Measurements from ENCODE around the gene AMT. TPM values are rescaled to one million over a fixed set of nuclear protein-coding genes. Genes with fewer than 3 reads are reported as not detected.

Gene AMT
- total RNA-seq, 1 experiment from 2014 or later = 66.6 TPM

DNA sequence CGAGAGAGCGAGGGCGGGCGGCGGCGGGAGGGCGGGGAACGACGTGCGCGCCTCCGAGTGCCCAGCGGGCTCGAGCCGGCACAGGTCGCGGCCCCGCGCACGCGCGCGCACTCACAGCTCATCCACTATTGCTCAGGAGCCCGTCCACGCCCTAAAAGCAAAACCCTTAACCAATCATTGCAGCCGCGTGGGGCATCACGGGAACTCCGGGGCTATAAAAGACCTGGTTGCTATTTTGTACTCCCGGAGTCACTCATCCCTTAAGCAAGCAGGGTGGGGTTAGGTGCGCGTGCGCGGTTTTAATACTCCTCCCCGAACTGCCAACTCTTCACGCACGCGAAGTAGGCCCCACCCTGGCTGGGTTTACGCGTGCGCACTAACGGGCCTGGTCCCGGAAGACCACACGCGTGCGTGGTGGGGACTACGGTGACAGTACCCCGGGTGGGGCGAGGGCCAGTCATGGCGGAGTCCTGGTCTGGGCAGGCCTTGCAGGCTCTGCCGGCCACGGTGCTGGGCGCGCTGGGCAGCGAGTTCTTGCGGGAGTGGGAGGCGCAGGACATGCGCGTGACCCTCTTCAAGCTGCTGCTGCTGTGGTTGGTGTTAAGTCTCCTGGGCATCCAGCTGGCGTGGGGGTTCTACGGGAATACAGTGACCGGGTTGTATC lies 10.2 kb downstream of the AMT start, which contains the start of the genes RHOA and TCTA (continued):
- TF ChIP-seq FOXP4 (CRISPR knock-in tag; IDR thresholded peaks at IDR 0.05) (no peak), ZNF416 (CRISPR knock-in tag; IDR thresholded peaks at IDR 0.05) (no peak), ARID4B (CRISPR knock-in tag; IDR thresholded peaks at IDR 0.05; ENCODE audit: borderline replicate concordance) (peak; percentile 72), FOXJ3 (CRISPR knock-in tag; IDR thresholded peaks at IDR 0.05; ENCODE audit: borderline replicate concordance) (no peak), TP53 (CRISPR knock-in tag; IDR thresholded peaks at IDR 0.05) (peak; percentile 81; the same call in 1 of the 2 replicates), JAZF1 (CRISPR knock-in tag; IDR thresholded peaks at IDR 0.05) (no peak), ZNF423 (CRISPR knock-in tag; IDR thresholded peaks at IDR 0.05) (no peak), PRDM15 (CRISPR knock-in tag; IDR thresholded peaks at IDR 0.05) (no peak), ZNF219 (CRISPR knock-in tag; IDR thresholded peaks at IDR 0.05; ENCODE audit: borderline replicate concordance) (no peak), ATF3 (CRISPR knock-in tag; conservative IDR thresholded peaks at IDR 0.05) (no peak), KAT7 (CRISPR knock-in tag; IDR thresholded peaks at IDR 0.05; ENCODE audit: borderline replicate concordance) (no peak), ATF1 (CRISPR knock-in tag; IDR thresholded peaks at IDR 0.05) (no peak), NFATC4 (CRISPR knock-in tag; IDR thresholded peaks at IDR 0.05) (no peak), CREB1 (CRISPR knock-in tag; IDR thresholded peaks at IDR 0.05) (no peak), NFE2L1 (CRISPR knock-in tag; IDR thresholded peaks at IDR 0.05) (no peak; the same call in 1 of the 2 replicates), ELF4 (CRISPR knock-in tag; IDR thresholded peaks at IDR 0.05; ENCODE audit: low read depth) (no peak), ZBTB21 (CRISPR knock-in tag; IDR thresholded peaks at IDR 0.05; ENCODE audit: borderline replicate concordance) (no peak), GABPB1 (CRISPR knock-in tag; IDR thresholded peaks at IDR 0.05) (no peak), ERG (CRISPR knock-in tag; IDR thresholded peaks at IDR 0.05) (no peak), SMAD4 (CRISPR knock-in tag; IDR thresholded peaks at IDR 0.05) (no peak)
- TF ChIP-seq, protein P1, sequence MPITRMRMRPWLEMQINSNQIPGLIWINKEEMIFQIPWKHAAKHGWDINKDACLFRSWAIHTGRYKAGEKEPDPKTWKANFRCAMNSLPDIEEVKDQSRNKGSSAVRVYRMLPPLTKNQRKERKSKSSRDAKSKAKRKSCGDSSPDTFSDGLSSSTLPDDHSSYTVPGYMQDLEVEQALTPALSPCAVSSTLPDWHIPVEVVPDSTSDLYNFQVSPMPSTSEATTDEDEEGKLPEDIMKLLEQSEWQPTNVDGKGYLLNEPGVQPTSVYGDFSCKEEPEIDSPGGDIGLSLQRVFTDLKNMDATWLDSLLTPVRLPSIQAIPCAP (CRISPR knock-in tag; IDR thresholded peaks at IDR 0.05) = no peak
- TF ChIP-seq, protein P2, sequence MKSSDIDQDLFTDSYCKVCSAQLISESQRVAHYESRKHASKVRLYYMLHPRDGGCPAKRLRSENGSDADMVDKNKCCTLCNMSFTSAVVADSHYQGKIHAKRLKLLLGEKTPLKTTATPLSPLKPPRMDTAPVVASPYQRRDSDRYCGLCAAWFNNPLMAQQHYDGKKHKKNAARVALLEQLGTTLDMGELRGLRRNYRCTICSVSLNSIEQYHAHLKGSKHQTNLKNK (CRISPR knock-in tag; IDR thresholded peaks at IDR 0.05) = no peak
- TF ChIP-seq, protein P3, sequence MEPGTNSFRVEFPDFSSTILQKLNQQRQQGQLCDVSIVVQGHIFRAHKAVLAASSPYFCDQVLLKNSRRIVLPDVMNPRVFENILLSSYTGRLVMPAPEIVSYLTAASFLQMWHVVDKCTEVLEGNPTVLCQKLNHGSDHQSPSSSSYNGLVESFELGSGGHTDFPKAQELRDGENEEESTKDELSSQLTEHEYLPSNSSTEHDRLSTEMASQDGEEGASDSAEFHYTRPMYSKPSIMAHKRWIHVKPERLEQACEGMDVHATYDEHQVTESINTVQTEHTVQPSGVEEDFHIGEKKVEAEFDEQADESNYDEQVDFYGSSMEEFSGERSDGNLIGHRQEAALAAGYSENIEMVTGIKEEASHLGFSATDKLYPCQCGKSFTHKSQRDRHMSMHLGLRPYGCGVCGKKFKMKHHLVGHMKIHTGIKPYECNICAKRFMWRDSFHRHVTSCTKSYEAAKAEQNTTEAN (CRISPR knock-in tag; IDR thresholded peaks at IDR 0.05) = peak; percentile 60; the same call in 1 of the 2 replicates
- TF ChIP-seq, protein P4, sequence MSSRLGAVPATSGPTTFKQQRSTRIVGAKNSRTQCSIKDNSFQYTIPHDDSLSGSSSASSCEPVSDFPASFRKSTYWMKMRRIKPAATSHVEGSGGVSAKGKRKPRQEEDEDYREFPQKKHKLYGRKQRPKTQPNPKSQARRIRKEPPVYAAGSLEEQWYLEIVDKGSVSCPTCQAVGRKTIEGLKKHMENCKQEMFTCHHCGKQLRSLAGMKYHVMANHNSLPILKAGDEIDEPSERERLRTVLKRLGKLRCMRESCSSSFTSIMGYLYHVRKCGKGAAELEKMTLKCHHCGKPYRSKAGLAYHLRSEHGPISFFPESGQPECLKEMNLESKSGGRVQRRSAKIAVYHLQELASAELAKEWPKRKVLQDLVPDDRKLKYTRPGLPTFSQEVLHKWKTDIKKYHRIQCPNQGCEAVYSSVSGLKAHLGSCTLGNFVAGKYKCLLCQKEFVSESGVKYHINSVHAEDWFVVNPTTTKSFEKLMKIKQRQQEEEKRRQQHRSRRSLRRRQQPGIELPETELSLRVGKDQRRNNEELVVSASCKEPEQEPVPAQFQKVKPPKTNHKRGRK (CRISPR knock-in tag; IDR thresholded peaks at IDR 0.05; ENCODE audit: borderline replicate concordance) = no peak
